ENCODE results near the gene PTPRD. TPM values are rescaled to one million over a fixed set of nuclear protein-coding genes. Genes with fewer than 3 reads are reported as not detected.

The PTPRD gene
- total RNA-seq, 2 experiments from 2014 or later = 0.03 TPM; not detected in 1

- H3K9me3 ChIP-seq (ENCODE audit: low read length) = no peaks in the 10 kb centered on the region
- no peak overlapping the region for H3K27ac ChIP-seq (ENCODE audit: low read depth, low read length, poor library complexity, severe bottlenecking)
- no peaks in the 10 kb centered on the region for H3K9me2 ChIP-seq (ENCODE audit: insufficient read depth, low read length)
- ChIA-PET POLR2A (interaction anchor here (1.4 kb wide), 1 partner anchor 8 kb away, joined by 3 read pairs; no protein-coding TSS in a partner anchor), CTCF (ENCODE audit: unreplicated experiment) (no interaction called here)
- H3K79me2 ChIP-seq (ENCODE audit: insufficient read depth, low read depth, low read length) = no peaks in the 10 kb centered on the region
- no peak overlapping the region for H2AFZ ChIP-seq (ENCODE audit: low read length)
- no TSS peak for BruUV-seq (replicated peaks)
- no peak overlapping the region for H3K4me3 ChIP-seq (ENCODE audit: low read depth, low read length, poor library complexity, severe bottlenecking)
- intact Hi-C loops (cut with micrococcal nuclease; ENCODE audit: unreplicated experiment) = no loop called here
- H3K4me2 ChIP-seq (ENCODE audit: low read length) = no peak overlapping the region
- no peaks in the 10 kb centered on the region for H3K36me3 ChIP-seq (ENCODE audit: insufficient read depth, low read length)
- no peaks in the 10 kb centered on the region for H4K20me1 ChIP-seq (ENCODE audit: insufficient read depth, low read length)
- H3K4me1 ChIP-seq (ENCODE audit: insufficient read depth, low read length, poor library complexity, severe bottlenecking) = no peaks in the 10 kb centered on the region
- DNase-seq (ENCODE audit: low spot score) = no peak
- TF ChIP-seq EZH2phosphoT487 (IDR thresholded peaks at IDR 0.05; ENCODE audit: borderline replicate concordance, low read depth, low read length) (no peak), CTCF (conservative IDR thresholded peaks at IDR 0.05; ENCODE audit: low read length) (no peak)
Observed at GRCh38 chr9:10112798-10113197, 500.0 kb downstream of the PTPRD start.

GRCh38 chr9:10112070-10112469 lies 500.7 kb downstream of the PTPRD start:
- no TSS peak for BruUV-seq (replicated peaks)
- H3K9me3 ChIP-seq (ENCODE audit: low read length) = no peaks in the 10 kb centered on the region

More at GRCh38 chr9:10112070-10112469, 500.7 kb downstream of the PTPRD start:
- POLR2A ChIA-PET = interaction anchor here (1.4 kb wide), 1 partner anchor 9 kb away, joined by 3 read pairs; no protein-coding TSS in a partner anchor
- Histone ChIP-seq H3K79me2 (ENCODE audit: insufficient read depth, low read depth, low read length) (no peaks in the 10 kb centered on the region), H3K9me2 (ENCODE audit: insufficient read depth, low read length) (no peaks in the 10 kb centered on the region), H2AFZ (ENCODE audit: low read length) (no peak overlapping the region), H3K4me1 (ENCODE audit: insufficient read depth, low read length, poor library complexity, severe bottlenecking) (no peaks in the 10 kb centered on the region), H4K20me1 (ENCODE audit: insufficient read depth, low read length) (no peaks in the 10 kb centered on the region), H3K4me3 (ENCODE audit: low read depth, low read length, poor library complexity, severe bottlenecking) (no peak overlapping the region), H3K36me3 (ENCODE audit: insufficient read depth, low read length) (no peaks in the 10 kb centered on the region), H3K27ac (ENCODE audit: low read depth, low read length, poor library complexity, severe bottlenecking) (no peak overlapping the region), H3K4me2 (ENCODE audit: low read length) (no peak overlapping the region)
- intact Hi-C loops (cut with micrococcal nuclease; ENCODE audit: unreplicated experiment) = no loop called here
- DNase-seq (ENCODE audit: low spot score) = no peak
- TF ChIP-seq CTCF (conservative IDR thresholded peaks at IDR 0.05; ENCODE audit: low read length) (no peak), EZH2phosphoT487 (IDR thresholded peaks at IDR 0.05; ENCODE audit: borderline replicate concordance, low read depth, low read length) (no peak)
- CTCF ChIA-PET (ENCODE audit: unreplicated experiment) = no interaction called here

All from OCI-LY7 (cell line).